B cell (primary cell): ENCODE data around the gene IFI35. TPM values are rescaled to one million over a fixed set of nuclear protein-coding genes. Genes with fewer than 3 reads are reported as not detected.

Experiments used
- ATAC-seq: fragments of 200-7000 bp; cut with Tn5 transposase; one replicate; pipeline ENCODE4 v1.10.0; 2021; ENCODE audit warnings: low read depth, mild to moderate bottlenecking, moderate number of reproducible peaks, moderate library complexity
- CTCF ChIA-PET: fragments of 350-600 bp; sonication (Branson Sonifier 250); formaldehyde crosslinking; loops from one replicate; lab custom pipeline; 2021; ENCODE audit warnings: antibody characterized with exemption, inconsistent platforms; lab: Charles Lee
- POLR2A ChIA-PET: fragments of 350-600 bp; sonication (Branson Sonifier 250); formaldehyde crosslinking; loops from one replicate; lab custom pipeline; 2021; ENCODE audit warnings: antibody characterized with exemption; lab: Charles Lee
- DNase-seq: peaks from one replicate; pipeline ENCODE4 v3.0.0; 2013
- H2AFZ ChIP-seq: 2 replicates; pipeline ENCODE4 v1.6.1; 2012; ENCODE audit warnings: mild to moderate bottlenecking, low read depth, low read length; ENCODE audit not compliant: insufficient read depth, poor library complexity, severe bottlenecking
- H3K27ac ChIP-seq, 2 donors: 1 replicate in 1 of 2; 2 replicates in 1 of 2; pipeline ENCODE4 v1.5.1; 2012 to 2013; ENCODE audit warnings: low read length in 2 of 2, mild to moderate bottlenecking in 2 of 2, moderate library complexity in 1 of 2
- H3K27me3 ChIP-seq, 4 experiments: fragments of 200-600 bp in 1 of 4; sonication (generic) in 1 of 4; replicated peaks in 1 of 4; 1 replicate in 2 of 4; 2 replicates in 2 of 4; pipeline versions ENCODE4 v1.6.1 to v1.7.0; 2013 to 2016; ENCODE audit warnings: low read length in 3 of 4, mild to moderate bottlenecking in 2 of 4, mixed read lengths in 1 of 4, moderate library complexity in 1 of 4; ENCODE audit not compliant: insufficient read depth in 4 of 4, control insufficient read depth in 3 of 4; ENCODE audit errors: control extremely low read depth in 1 of 4
- H3K36me3 ChIP-seq, 2 experiments: replicated peaks in 1 of 2; 1 replicate in 1 of 2; 2 replicates in 1 of 2; pipeline versions ENCODE4 v1.6.1 to v1.7.1; 2013; ENCODE audit warnings: low read length in 1 of 2; ENCODE audit not compliant: insufficient read depth in 2 of 2, control insufficient read depth in 1 of 2; ENCODE audit errors: control extremely low read depth in 1 of 2, extremely low read depth in 1 of 2
- H3K4me1 ChIP-seq, 2 donors: fragments of 200-600 bp in 1 of 2; sonication (generic) in 1 of 2; 1 replicate in 1 of 2; 2 replicates in 1 of 2; pipeline versions ENCODE4 v1.5.1 to v1.6.1; 2013 to 2017; ENCODE audit warnings: low read length in 2 of 2; ENCODE audit not compliant: control insufficient read depth in 2 of 2, insufficient read depth in 2 of 2
- H3K4me2 ChIP-seq: replicated peaks from 2 replicates; pipeline ENCODE3; 2012; ENCODE audit warnings: mild to moderate bottlenecking, low read depth, low read length; ENCODE audit not compliant: poor library complexity, severe bottlenecking
- H3K4me3 ChIP-seq, 5 experiments: fragments of 200-600 bp in 1 of 5; sonication (generic) in 1 of 5; 1 replicate in 3 of 5; 2 replicates in 2 of 5; pipeline versions ENCODE4 v1.5.1 to v1.7.0; 2011 to 2016; ENCODE audit warnings: low read length in 4 of 5, mild to moderate bottlenecking in 4 of 5, low read depth in 2 of 5, control low read depth in 1 of 5, moderate library complexity in 1 of 5; ENCODE audit not compliant: insufficient read depth in 1 of 5; ENCODE audit errors: control extremely low read depth in 1 of 5, extremely low read depth in 1 of 5
- H3K79me2 ChIP-seq: fragments of 200-600 bp; sonication (generic); one replicate; pipeline ENCODE4 v1.6.0; 2016; ENCODE audit warnings: low read length; ENCODE audit not compliant: control insufficient read depth, insufficient read depth
- H3K9ac ChIP-seq: fragments of 200-600 bp; sonication (generic); 2 replicates; pipeline ENCODE4 v1.6.1; 2017; ENCODE audit warnings: mild to moderate bottlenecking, low read length, moderate library complexity
- H3K9me3 ChIP-seq, 3 donors: one replicate each; pipeline versions ENCODE4 v1.6.1 to v1.7.1; 2013; ENCODE audit warnings: low read length in 2 of 3; ENCODE audit not compliant: control insufficient read depth in 2 of 3, insufficient read depth in 1 of 3; ENCODE audit errors: control extremely low read depth in 1 of 3
- H4K20me1 ChIP-seq: 2 replicates; pipeline ENCODE4 v1.6.0; 2012; ENCODE audit warnings: mild to moderate bottlenecking, low read length; ENCODE audit not compliant: insufficient read depth, control insufficient read depth, poor library complexity, severe bottlenecking
- H3K27ac Mint-ChIP-seq: one replicate; pipeline ENCODE4 v1.8.0; 2021; ENCODE audit warnings: mixed read lengths
- H3K27me3 Mint-ChIP-seq: one replicate; pipeline ENCODE4 v1.8.0; 2021; ENCODE audit warnings: mixed read lengths
- H3K4me1 Mint-ChIP-seq: one replicate; pipeline ENCODE4 v1.8.0; 2021; ENCODE audit warnings: mixed read lengths
- H3K4me3 Mint-ChIP-seq: one replicate; pipeline ENCODE4 v1.8.0; 2021; ENCODE audit warnings: mixed read lengths
- H3K9me3 Mint-ChIP-seq: one replicate; pipeline ENCODE4 v1.8.0; 2022; ENCODE audit warnings: mixed read lengths; ENCODE audit not compliant: insufficient read depth
- CTCF ChIP-seq: fragments of 200-600 bp; IDR thresholded peaks from one replicate; pipeline ENCODE4 v1.8.0; 2022; ENCODE audit warnings: antibody characterized with exemption, mild to moderate bottlenecking
- EZH2 ChIP-seq: IDR thresholded peaks from 2 replicates; pipeline ENCODE4 v1.6.1; 2012; ENCODE audit warnings: borderline replicate concordance, low read depth, mild to moderate bottlenecking, moderate library complexity, low read length; ENCODE audit not compliant: insufficient read depth, poor library complexity, severe bottlenecking
- WGBS: methylation state at CpG from one replicate; pipeline ENCODE4 v1.1.5; 2013; ENCODE audit warnings: missing lambda C conversion rate; ENCODE audit not compliant: insufficient coverage; 5-methylcytosine and 5-hydroxymethylcytosine counted together
- intact Hi-C: fragments of 100-400 bp; cut with micrococcal nuclease; formaldehyde crosslinking; loops from one replicate; pipeline ENCODE4 v1.10.0; 2022
- polyA plus RNA-seq: library from polyadenylated mRNA; depleted of rRNA; stranded (reverse); fragments of >200 nt; gene quantifications from 2 replicates; pipeline ENCODE4 v1.2.3, GENCODE V29; 2012
- total RNA-seq, 2 donors: library from RNA; stranded (reverse); fragments of 120-200 nt in 1 of 2; gene quantifications; 1 replicate in 1 of 2; 2 replicates in 1 of 2; pipeline versions ENCODE4 v1.2.3 to v1.2.4, GENCODE V29; 2013 to 2022

The IFI35 gene
- total and polyA plus RNA-seq, 2 donors (not counting 1 experiment from before 2014, with no cell fraction given) = 37.2 to 42.2 TPM

DNA sequence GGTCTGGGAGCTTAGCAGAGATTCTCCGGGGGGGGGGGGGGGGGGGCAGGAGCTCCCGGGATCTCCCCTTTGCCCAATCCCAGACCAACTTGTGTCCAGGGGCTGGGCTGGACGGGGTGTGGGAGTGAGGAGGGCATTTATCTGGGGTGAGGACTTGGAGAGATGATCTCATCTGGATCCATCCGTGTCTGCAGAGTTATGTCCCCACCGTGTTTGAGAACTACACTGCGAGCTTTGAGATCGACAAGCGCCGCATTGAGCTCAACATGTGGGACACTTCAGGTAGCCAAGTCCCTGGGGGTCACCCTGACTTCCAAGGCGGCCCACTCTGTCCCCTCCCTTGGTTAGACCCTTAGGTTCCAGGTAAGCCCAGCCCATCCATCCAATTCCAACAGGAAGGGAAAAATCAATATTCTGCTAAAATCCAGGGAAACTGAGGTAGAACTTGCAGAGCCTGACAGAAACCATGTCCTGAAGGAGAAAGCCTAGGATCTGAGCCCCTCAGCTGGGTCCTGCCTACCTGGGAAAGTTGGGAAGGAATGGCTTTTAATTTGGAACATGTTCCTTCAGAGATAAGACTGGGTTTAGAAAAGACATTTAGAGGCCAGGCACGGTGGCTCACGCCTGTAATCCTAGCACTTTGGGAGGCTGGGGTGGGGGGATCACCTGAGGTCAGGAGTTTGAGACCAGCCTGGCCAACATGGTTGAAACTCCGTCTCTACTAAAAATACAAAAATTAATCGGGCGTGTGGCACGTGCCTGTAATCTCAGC, 19.4 kb downstream of the IFI35 start:
- peak overlapping the region; percentile 74 for H3K27ac Mint-ChIP-seq
- H3K9me3 ChIP-seq = no peaks in the 10 kb centered on the region
- no peak for ATAC-seq
- H2AFZ ChIP-seq = peak overlapping the region; percentile 73
- no peak overlapping the region for H3K4me3 ChIP-seq
- no peaks in the 10 kb centered on the region for H3K36me3 ChIP-seq
- peaks cover 8 to 28% of the 10 kb centered on the region in 2 donors for H3K4me1 ChIP-seq
- H3K27me3 Mint-ChIP-seq = no peaks in the 10 kb centered on the region
- H4K20me1 ChIP-seq = no peaks in the 10 kb centered on the region
- no peaks in the 10 kb centered on the region for H3K79me2 ChIP-seq
- H3K4me2 ChIP-seq = peak overlapping the region; percentile 88
- WGBS = 91% methylated on average over 11 of the region's 16 CpGs
- H3K4me3 Mint-ChIP-seq = peak overlapping the region; percentile 50
- intact Hi-C loops = loop anchor here (2.0 kb wide), 1 partner anchor 343 kb away; no protein-coding TSS in a partner anchor
- no peak for DNase-seq
- H3K9me3 Mint-ChIP-seq = no peaks in the 10 kb centered on the region
- no peak overlapping the region for H3K9ac ChIP-seq
- no peak overlapping the region for H3K27ac ChIP-seq
- ChIA-PET CTCF (interaction anchor here (0.6 to 0.8 kb wide), 2 partner anchors 41 to 308 kb away, joined by 3 to 5 read pairs; no protein-coding TSS in a partner anchor), POLR2A (interaction anchor here (0.6 to 2.5 kb wide), 2 partner anchors 27 to 186 kb away, joined by 4 to 20 read pairs; partner anchors contain the start of genes RPL27 and TMEM106A)
- no peak for TF ChIP-seq CTCF
- no peak for TF ChIP-seq EZH2
- H3K4me1 Mint-ChIP-seq = peaks cover 20% of the 10 kb centered on the region
- no peaks in the 10 kb centered on the region for H3K27me3 ChIP-seq

DNA sequence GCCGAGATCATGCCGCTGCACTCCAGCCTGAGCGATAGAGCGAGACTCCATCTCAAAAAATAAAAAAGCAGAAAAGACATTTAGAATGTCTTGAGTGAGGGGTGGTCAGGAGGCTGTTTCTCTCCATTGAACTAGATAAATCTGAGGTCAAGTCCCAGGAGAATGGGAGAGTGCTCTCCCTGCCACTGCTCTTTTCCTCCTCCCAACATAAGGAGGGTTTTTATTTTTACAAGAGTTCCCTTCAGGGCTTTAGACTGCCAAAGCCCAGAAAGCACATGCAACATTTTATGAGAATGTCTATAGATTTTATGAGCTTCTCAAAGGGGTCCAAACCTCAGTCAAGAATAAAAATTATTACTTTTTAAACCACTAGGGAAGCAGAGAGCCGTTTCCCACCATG, 20.0 kb downstream of the IFI35 start:
- Histone ChIP-seq H4K20me1 (no peaks in the 10 kb centered on the region), H3K4me3 (no peak overlapping the region), H3K79me2 (no peaks in the 10 kb centered on the region), H3K9ac (no peak overlapping the region), H3K4me1 (peaks cover 5 to 24% of the 10 kb centered on the region in 2 donors), H3K27me3 (no peaks in the 10 kb centered on the region), H2AFZ (no peak overlapping the region), H3K4me2 (no peak overlapping the region), H3K27ac (no peak overlapping the region), H3K9me3 (no peaks in the 10 kb centered on the region), H3K36me3 (no peaks in the 10 kb centered on the region)
- H3K4me1 Mint-ChIP-seq = peaks cover 15% of the 10 kb centered on the region
- DNase-seq = peak; percentile 44
- H3K27me3 Mint-ChIP-seq = no peaks in the 10 kb centered on the region
- ChIA-PET POLR2A (interaction anchor here (0.8 kb wide), 1 partner anchor 28 kb away, joined by 4 read pairs; the partner anchor contains the start of gene RPL27), CTCF (no interaction called here)
- H3K9me3 Mint-ChIP-seq = no peaks in the 10 kb centered on the region
- intact Hi-C loops = no loop called here
- WGBS = no CpG with 5 or more reads among the region's 5 CpGs
- ATAC-seq = no peak
- peak overlapping the region; percentile 74 for H3K27ac Mint-ChIP-seq
- H3K4me3 Mint-ChIP-seq = peak overlapping the region; percentile 50
- no peak for TF ChIP-seq CTCF
- TF ChIP-seq EZH2 = no peak
